ENCODE results near the gene STX3.
"Not testable (repeated sequence)": the region's sequence is repeated elsewhere in the genome, so short reads cannot be mapped to it uniquely, and the experiment has no call there.

Gene STX3

GRCh38 chr11:59841514-59841913 is 86.3 kb downstream of the STX3 start:
- DNase-seq = no peak

GRCh38 chr11:59842316-59842715 is 87.1 kb downstream of the STX3 start:
- DNase-seq = no peak

- DNase-seq = no peak
Observed at GRCh38 chr11:59845399-59845798, 90.2 kb downstream of the STX3 start, which contains the start of gene CBLIF. Gene CBLIF, minus strand, starts transcription at chr11:59845499. Its CDS starts 46 bp downstream, at chr11:59845453.

GRCh38 chr11:59846556-59846955 is 91.4 kb downstream of the STX3 start:
- no peak for DNase-seq

- no peak for DNase-seq
Observed at GRCh38 chr11:59847626-59848025, 92.5 kb downstream of the STX3 start.

GRCh38 chr11:59848439-59848838 is 93.3 kb downstream of the STX3 start:
- not testable (repeated sequence) for DNase-seq

- DNase-seq = no peak
Observed at GRCh38 chr11:59849129-59849528, 94.0 kb downstream of the STX3 start.

- not testable (repeated sequence) for DNase-seq
Observed at GRCh38 chr11:59849551-59849950, 94.4 kb downstream of the STX3 start.

- not testable (repeated sequence) for DNase-seq
Observed at GRCh38 chr11:59851416-59851815, 96.2 kb downstream of the STX3 start.

GRCh38 chr11:59854871-59855270 is 99.7 kb downstream of the STX3 start:
- no peak for DNase-seq

All from hypothalamus (tissue), 51 donors.